HUES48 (cell line): ENCODE results near the gene PLEKHA7.

Experiments
- H3K27ac ChIP-seq: one replicate; pipeline ENCODE4 v1.7.0; 2013; ENCODE audit warnings: low read depth, low read length, inconsistent platforms
- H3K27me3 ChIP-seq: 2 replicates; pipeline ENCODE4 v1.6.1; 2013; ENCODE audit warnings: mild to moderate bottlenecking, low read length; ENCODE audit not compliant: control insufficient read depth, insufficient read depth
- H3K36me3 ChIP-seq: 2 replicates; pipeline ENCODE4 v1.6.1; 2013; ENCODE audit warnings: low read length; ENCODE audit not compliant: control insufficient read depth, insufficient read depth
- H3K4me1 ChIP-seq: 2 replicates; pipeline ENCODE4 v1.6.1; 2013; ENCODE audit warnings: mild to moderate bottlenecking, low read length; ENCODE audit not compliant: control insufficient read depth, insufficient read depth
- H3K4me3 ChIP-seq: 2 replicates; pipeline ENCODE4 v1.5.1; 2013; ENCODE audit warnings: mild to moderate bottlenecking, low read depth, low read length
- H3K9ac ChIP-seq: 2 replicates; pipeline ENCODE4 v1.6.1; 2013; ENCODE audit warnings: mild to moderate bottlenecking, low read depth, low read length, moderate library complexity
- H3K9me3 ChIP-seq: 2 replicates; pipeline ENCODE4 v1.6.1; 2013; ENCODE audit warnings: low read length; ENCODE audit not compliant: control insufficient read depth, insufficient read depth

The PLEKHA7 gene

GRCh38 chr11:16785520-16786128 is 228.6 kb downstream of the PLEKHA7 start:
- H3K27ac ChIP-seq = no peak overlapping the region
- no peaks in the 10 kb centered on the region for H3K4me1 ChIP-seq
- H3K27me3 ChIP-seq = no peaks in the 10 kb centered on the region
- no peaks in the 10 kb centered on the region for H3K9me3 ChIP-seq
- H3K4me3 ChIP-seq = no peak overlapping the region
- peaks cover 15% of the 10 kb centered on the region; the same call in 1 of the 2 replicates for H3K36me3 ChIP-seq
- no peak overlapping the region for H3K9ac ChIP-seq

- Histone ChIP-seq H3K9ac (no peak overlapping the region), H3K4me1 (no peaks in the 10 kb centered on the region; the same call in 1 of the 2 replicates), H3K27ac (peak overlapping the region; percentile 50), H3K9me3 (no peaks in the 10 kb centered on the region), H3K27me3 (no peaks in the 10 kb centered on the region), H3K36me3 (peaks cover 6% of the 10 kb centered on the region; the same call in 1 of the 2 replicates), H3K4me3 (no peak overlapping the region)
Measured at GRCh38 chr11:16784666-16785065, 229.5 kb downstream of the PLEKHA7 start.

- Histone ChIP-seq H3K9ac (no peak overlapping the region), H3K4me3 (no peak overlapping the region), H3K4me1 (no peaks in the 10 kb centered on the region; the same call in 1 of the 2 replicates)
Measured at GRCh38 chr11:16784097-16784496, 230.1 kb downstream of the PLEKHA7 start.

GRCh38 chr11:16783321-16783801 is 230.9 kb downstream of the PLEKHA7 start:
- no peak overlapping the region for H3K4me3 ChIP-seq
- peaks cover 9% of the 10 kb centered on the region; the same call in 1 of the 2 replicates for H3K36me3 ChIP-seq
- H3K27me3 ChIP-seq = no peaks in the 10 kb centered on the region
- no peak overlapping the region for H3K9ac ChIP-seq
- H3K4me1 ChIP-seq = no peaks in the 10 kb centered on the region; the same call in 1 of the 2 replicates
- H3K27ac ChIP-seq = no peak overlapping the region
- H3K9me3 ChIP-seq = no peaks in the 10 kb centered on the region

More at GRCh38 chr11:16784097-16784496, 230.1 kb downstream of the PLEKHA7 start:
- Histone ChIP-seq H3K27ac (peak overlapping the region; percentile 50), H3K36me3 (peaks cover 3% of the 10 kb centered on the region; the same call in 1 of the 2 replicates), H3K27me3 (no peaks in the 10 kb centered on the region), H3K9me3 (no peaks in the 10 kb centered on the region)

- Histone ChIP-seq H3K27me3 (no peaks in the 10 kb centered on the region), H3K9me3 (no peaks in the 10 kb centered on the region), H3K9ac (no peak overlapping the region), H3K27ac (no peak overlapping the region), H3K4me3 (no peak overlapping the region), H3K4me1 (no peaks in the 10 kb centered on the region; the same call in 1 of the 2 replicates), H3K36me3 (peaks cover 13% of the 10 kb centered on the region; the same call in 1 of the 2 replicates)
Measured at GRCh38 chr11:16781936-16782919, 232.0 kb downstream of the PLEKHA7 start.

GRCh38 chr11:16780698-16781550 is 233.3 kb downstream of the PLEKHA7 start:
- H3K36me3 ChIP-seq = peaks cover 13% of the 10 kb centered on the region; the same call in 1 of the 2 replicates
- H3K4me3 ChIP-seq = no peak overlapping the region
- H3K9ac ChIP-seq = no peak overlapping the region
- no peaks in the 10 kb centered on the region; the same call in 1 of the 2 replicates for H3K4me1 ChIP-seq
- H3K9me3 ChIP-seq = no peaks in the 10 kb centered on the region
- H3K27me3 ChIP-seq = no peaks in the 10 kb centered on the region
- H3K27ac ChIP-seq = no peak overlapping the region

- Histone ChIP-seq H3K27me3 (no peaks in the 10 kb centered on the region), H3K9ac (no peak overlapping the region), H3K4me3 (no peak overlapping the region), H3K27ac (no peak overlapping the region), H3K4me1 (no peaks in the 10 kb centered on the region; the same call in 1 of the 2 replicates), H3K9me3 (no peaks in the 10 kb centered on the region), H3K36me3 (peaks cover 13% of the 10 kb centered on the region; the same call in 1 of the 2 replicates)
Measured at GRCh38 chr11:16780146-16780545, 234.1 kb downstream of the PLEKHA7 start.

- Histone ChIP-seq H3K36me3 (peaks cover 13% of the 10 kb centered on the region; the same call in 1 of the 2 replicates), H3K27ac (no peak overlapping the region), H3K9me3 (no peaks in the 10 kb centered on the region), H3K4me3 (no peak overlapping the region), H3K4me1 (no peaks in the 10 kb centered on the region; the same call in 1 of the 2 replicates), H3K9ac (no peak overlapping the region), H3K27me3 (no peaks in the 10 kb centered on the region)
Measured at GRCh38 chr11:16779436-16779835, 234.8 kb downstream of the PLEKHA7 start.

GRCh38 chr11:16778876-16779275 is 235.3 kb downstream of the PLEKHA7 start:
- no peak overlapping the region for H3K4me3 ChIP-seq
- H3K27ac ChIP-seq = no peak overlapping the region
- H3K9ac ChIP-seq = no peak overlapping the region
- no peaks in the 10 kb centered on the region for H3K9me3 ChIP-seq
- H3K36me3 ChIP-seq = peaks cover 13% of the 10 kb centered on the region; the same call in 1 of the 2 replicates
- H3K4me1 ChIP-seq = no peaks in the 10 kb centered on the region; the same call in 1 of the 2 replicates
- no peaks in the 10 kb centered on the region for H3K27me3 ChIP-seq

GRCh38 chr11:16778286-16778685 is 235.9 kb downstream of the PLEKHA7 start:
- no peak overlapping the region for H3K4me3 ChIP-seq
- no peaks in the 10 kb centered on the region for H3K9me3 ChIP-seq
- no peaks in the 10 kb centered on the region for H3K27me3 ChIP-seq
- peaks cover 13% of the 10 kb centered on the region; the same call in 1 of the 2 replicates for H3K36me3 ChIP-seq
- no peak overlapping the region for H3K9ac ChIP-seq
- H3K4me1 ChIP-seq = no peaks in the 10 kb centered on the region; the same call in 1 of the 2 replicates
- no peak overlapping the region for H3K27ac ChIP-seq
